OCI-LY3 (cell line): ENCODE results near the gene INHBB.

Source experiments
- EZH2phosphoT487 ChIP-seq: fragments of 200-600 bp; shearing (Covaris generic); IDR thresholded peaks from 2 replicates; pipeline ENCODE4 v1.6.1; 2018; ENCODE audit warnings: antibody characterized with exemption, mixed run types, low read depth
- TF ChIP-seq, protein P1 (sequence below): fragments of 200-600, 300-600 bp; sonication (generic); IDR thresholded peaks from 2 replicates; pipeline ENCODE4 v1.5.1; 2014; ENCODE audit warnings: antibody characterized with exemption, low read length, low read depth

DNA sequence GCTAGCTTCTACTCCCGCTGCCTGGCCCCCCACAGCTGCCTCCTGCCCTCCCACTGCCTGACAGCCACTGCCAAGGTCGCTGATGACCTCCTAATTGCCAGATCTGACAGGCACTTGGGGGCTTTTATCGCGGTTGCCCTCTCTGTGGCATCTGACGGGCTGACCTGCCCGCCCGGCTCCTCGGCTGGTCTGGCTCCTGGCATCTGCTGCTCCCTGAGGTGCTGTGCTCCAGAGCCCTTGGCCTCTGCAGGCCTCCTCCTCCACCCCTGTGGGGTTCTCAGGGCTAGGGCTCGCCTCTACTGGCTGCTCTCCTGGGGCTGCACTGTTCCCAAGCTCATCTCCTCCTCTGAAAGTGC, 43.1 kb downstream of the INHBB start:
- TF ChIP-seq, protein P1, sequence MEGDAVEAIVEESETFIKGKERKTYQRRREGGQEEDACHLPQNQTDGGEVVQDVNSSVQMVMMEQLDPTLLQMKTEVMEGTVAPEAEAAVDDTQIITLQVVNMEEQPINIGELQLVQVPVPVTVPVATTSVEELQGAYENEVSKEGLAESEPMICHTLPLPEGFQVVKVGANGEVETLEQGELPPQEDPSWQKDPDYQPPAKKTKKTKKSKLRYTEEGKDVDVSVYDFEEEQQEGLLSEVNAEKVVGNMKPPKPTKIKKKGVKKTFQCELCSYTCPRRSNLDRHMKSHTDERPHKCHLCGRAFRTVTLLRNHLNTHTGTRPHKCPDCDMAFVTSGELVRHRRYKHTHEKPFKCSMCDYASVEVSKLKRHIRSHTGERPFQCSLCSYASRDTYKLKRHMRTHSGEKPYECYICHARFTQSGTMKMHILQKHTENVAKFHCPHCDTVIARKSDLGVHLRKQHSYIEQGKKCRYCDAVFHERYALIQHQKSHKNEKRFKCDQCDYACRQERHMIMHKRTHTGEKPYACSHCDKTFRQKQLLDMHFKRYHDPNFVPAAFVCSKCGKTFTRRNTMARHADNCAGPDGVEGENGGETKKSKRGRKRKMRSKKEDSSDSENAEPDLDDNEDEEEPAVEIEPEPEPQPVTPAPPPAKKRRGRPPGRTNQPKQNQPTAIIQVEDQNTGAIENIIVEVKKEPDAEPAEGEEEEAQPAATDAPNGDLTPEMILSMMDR: no peak
- no peak for TF ChIP-seq EZH2phosphoT487
